HG02678 (cell line): ENCODE measurements around the gene SP7.

ENCODE experiments used
- ATAC-seq: cut with Tn5 transposase; IDR thresholded peaks from one replicate; pipeline ENCODE4 v1.9.1; 2021; ENCODE audit warnings: mild to moderate bottlenecking, moderate library complexity; ENCODE audit not compliant: unreplicated experiment

Gene SP7

GRCh38 chr12:53279283-53279869, 56.8 kb downstream of the SP7 start:
- no peak for ATAC-seq

DNA sequence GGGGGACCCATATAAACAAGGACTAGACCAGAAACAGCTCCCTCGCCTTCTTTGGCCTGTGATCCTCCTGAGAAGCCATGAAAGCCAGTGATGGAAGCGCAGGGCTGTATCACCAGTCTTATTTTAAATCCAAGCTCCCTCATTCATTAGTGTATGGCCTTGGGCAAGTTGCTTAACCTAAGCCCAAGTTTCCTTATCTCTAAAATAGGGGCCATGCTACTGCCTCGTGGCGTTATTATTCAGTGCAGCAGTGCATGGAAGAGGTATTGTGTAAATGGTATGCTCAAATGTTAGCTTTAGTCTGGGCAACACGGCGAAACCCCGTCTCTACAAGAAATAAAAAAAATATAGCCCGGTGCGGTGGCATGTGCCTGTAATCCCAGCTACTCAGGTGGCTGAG, 58.2 kb downstream of the SP7 start:
- ATAC-seq = no peak
